ENCODE results near the gene PKHD1.

GRCh38 chr6:52024451-52025068, 62.9 kb downstream of the PKHD1 start:
- no peak for TF ChIP-seq POLR2AphosphoS5 (IDR thresholded peaks at IDR 0.05; ENCODE audit: low read depth, low read length)
- TF ChIP-seq TAF1 (IDR thresholded peaks at IDR 0.05; ENCODE audit: borderline replicate concordance, insufficient read depth, low read length), result no peak
